ENCODE results near the gene CHRM4. TPM values are rescaled to one million over a fixed set of nuclear protein-coding genes. Genes with fewer than 3 reads are reported as not detected.

Gene CHRM4
- total and polyA plus RNA-seq, 2 of the 13 experiments (the other 11 are each of a cell fraction or from before 2014, with no cell fraction given) = 0.13 to 0.21 TPM

DNA sequence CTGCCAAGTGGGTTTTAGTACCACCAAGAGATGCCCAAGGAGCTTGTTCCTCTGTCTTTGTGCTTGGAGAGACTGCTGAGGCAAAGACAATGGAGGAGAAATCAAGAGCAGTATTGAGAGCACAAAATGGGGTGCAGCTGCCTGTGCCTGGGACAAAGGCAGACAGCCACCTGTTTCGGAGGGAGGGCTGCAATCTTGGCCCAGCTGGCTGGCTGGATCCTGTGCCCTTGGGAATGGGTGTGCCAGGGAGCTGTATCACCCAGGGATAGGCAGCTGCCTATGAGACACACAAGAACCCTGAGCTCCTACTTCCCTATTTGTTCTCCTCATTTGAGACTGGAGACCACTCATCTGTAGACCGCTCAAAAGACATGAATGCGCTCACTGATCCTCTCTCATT, 23.3 kb upstream of the CHRM4 start:
- H3K27me3 ChIP-seq (ENCODE audit: control insufficient read depth in 1 of 2, insufficient read depth in 2 of 2, low read length in 2 of 2) = no peaks in the 10 kb centered on the region
- WGBS (ENCODE audit: low lambda C conversion rate) = 67% methylated on average over 3 of the region's 3 CpGs
- CTCF ChIA-PET (ENCODE audit: low intra/inter-chr PET ratio, low total read pairs) = no interaction called here
- peaks cover 16% of the 10 kb centered on the region for H3K4me1 ChIP-seq (ENCODE audit: insufficient read depth, low read length)
- H3K36me3 ChIP-seq (replicated peaks in 1 of 2; ENCODE audit: control insufficient read depth in 1 of 2, insufficient read depth in 2 of 2, low read length in 2 of 2) = peaks cover 37 to 75% of the 10 kb centered on the region in 2 experiments
- intact Hi-C loops (cut with micrococcal nuclease; ENCODE audit: unreplicated experiment) (no loop called here), in situ Hi-C loops (cut with HindIII; ENCODE audit: extremely low pct_ligation_motif_present, low pct_unique_long_range_greater_than_20kb) (no loop called here)
- POLR2A ChIA-PET = no interaction called here
- H2AFZ ChIP-seq (ENCODE audit: low read length) = no peak overlapping the region
- no peak for TF ChIP-seq ZNF253 (CRISPR knock-in tag; IDR thresholded peaks at IDR 0.05; ENCODE audit: borderline replicate concordance)
- TF ChIP-seq PHB2 (IDR thresholded peaks at IDR 0.05; ENCODE audit: partially characterized antibody) = no peak
- TF ChIP-seq ARID2 (CRISPR knock-in tag; IDR thresholded peaks at IDR 0.05; ENCODE audit: borderline replicate concordance) = no peak
- TF ChIP-seq ZNF550 (CRISPR knock-in tag; IDR thresholded peaks at IDR 0.05; ENCODE audit: borderline replicate concordance) = no peak
- TF ChIP-seq KDM1A (CRISPR knock-in tag; IDR thresholded peaks at IDR 0.05) = no peak
- no peak for TF ChIP-seq CAMTA2 (CRISPR knock-in tag; IDR thresholded peaks at IDR 0.05; ENCODE audit: borderline replicate concordance)
- no peak for TF ChIP-seq ZNF841 (CRISPR knock-in tag; IDR thresholded peaks at IDR 0.05; ENCODE audit: borderline replicate concordance)
- no peak for TF ChIP-seq MEF2D (CRISPR knock-in tag; IDR thresholded peaks at IDR 0.05)
- TF ChIP-seq SP140L (CRISPR knock-in tag; IDR thresholded peaks at IDR 0.05; ENCODE audit: borderline replicate concordance) = no peak
- TF ChIP-seq AGO2 (optimal IDR thresholded peaks at IDR 0.05; ENCODE audit: low read depth, low read length) = no peak
- no peak for TF ChIP-seq MAF1 (CRISPR knock-in tag; IDR thresholded peaks at IDR 0.05; ENCODE audit: borderline replicate concordance)
- no peak for TF ChIP-seq RORA (CRISPR knock-in tag; IDR thresholded peaks at IDR 0.05)
- TF ChIP-seq, protein P1, sequence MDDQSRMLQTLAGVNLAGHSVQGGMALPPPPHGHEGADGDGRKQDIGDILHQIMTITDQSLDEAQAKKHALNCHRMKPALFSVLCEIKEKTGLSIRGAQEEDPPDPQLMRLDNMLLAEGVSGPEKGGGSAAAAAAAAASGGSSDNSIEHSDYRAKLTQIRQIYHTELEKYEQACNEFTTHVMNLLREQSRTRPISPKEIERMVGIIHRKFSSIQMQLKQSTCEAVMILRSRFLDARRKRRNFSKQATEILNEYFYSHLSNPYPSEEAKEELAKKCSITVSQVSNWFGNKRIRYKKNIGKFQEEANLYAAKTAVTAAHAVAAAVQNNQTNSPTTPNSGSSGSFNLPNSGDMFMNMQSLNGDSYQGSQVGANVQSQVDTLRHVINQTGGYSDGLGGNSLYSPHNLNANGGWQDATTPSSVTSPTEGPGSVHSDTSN (CRISPR knock-in tag; IDR thresholded peaks at IDR 0.05; ENCODE audit: borderline replicate concordance) = no peak
- TF ChIP-seq ZKSCAN8 (CRISPR knock-in tag; IDR thresholded peaks at IDR 0.05; ENCODE audit: borderline replicate concordance) = no peak
- BruUV-seq (replicated peaks) = no TSS peak
- H3K79me2 ChIP-seq (ENCODE audit: insufficient read depth, low read length) = no peaks in the 10 kb centered on the region
- no peak for FAIRE-seq
- no peak overlapping the region for H3K27ac ChIP-seq (ENCODE audit: extremely low read length, insufficient read depth, low read length)
- H3K9me3 ChIP-seq (ENCODE audit: low read length) = no peaks in the 10 kb centered on the region
- ATAC-seq = no peak
- 0 out of 2 replicates have a peak, but pooled peaks cover 5% of the 10 kb centered on the region for H4K20me1 ChIP-seq (ENCODE audit: insufficient read depth, low read length)
- no peak overlapping the region for H3K9ac ChIP-seq (ENCODE audit: insufficient read depth, low read depth, low read length)
- H3K4me2 ChIP-seq (ENCODE audit: low read depth, low read length) = no peak overlapping the region
- no peak overlapping the region for H3K4me3 ChIP-seq (replicated peaks in 1 of 3; ENCODE audit: insufficient read depth in 1 of 3, low read depth in 2 of 3, low read length in 3 of 3)
- no peak for DNase-seq (ENCODE audit: low spot score)
